ENCODE data around the gene SMIM33. TPM values are rescaled to one million over a fixed set of nuclear protein-coding genes. Genes with fewer than 3 reads are reported as not detected.

SMIM33 gene
- total and polyA plus RNA-seq, 10 of the 15 experiments (the other 5 are each of a cell fraction or from before 2014, with no cell fraction given), result 0.03 to 0.25 (median 0.07) TPM; not detected in 4

- 85% methylated on average over 12 of the region's 12 CpGs for WGBS (ENCODE audit: insufficient coverage, insufficient replicate concordance, low lambda C conversion rate, missing lambda C conversion rate)
- SMC1A ChIA-PET (ENCODE audit: uncharacterized antibody, unreplicated experiment), result interaction anchor here (0.7 to 3.1 kb wide), 14 partner anchors 10 to 213 kb away, joined by 3 to 25 read pairs (median 6); partner anchors contain the start of genes DNAJC18 and SMIM33
- peak overlapping the region; percentile 91 for H3K27ac ChIP-seq (ENCODE audit: control insufficient read depth, insufficient read depth)
- peak overlapping the region; percentile 81; the same call in 1 of the 2 replicates for H3K9ac ChIP-seq (ENCODE audit: control insufficient read depth, insufficient read depth, low read length)
- FAIRE-seq (no peak), ATAC-seq (peak; percentile 9), DNase-seq (ENCODE audit: low read depth, low spot score) (no peak)
- H3K9me3 ChIP-seq (replicated peaks; ENCODE audit: control insufficient read depth, insufficient read depth, low read length), result no peaks in the 10 kb centered on the region
- no TSS peak for BruUV-seq (replicated peaks)
- H4K20me1 ChIP-seq (ENCODE audit: control insufficient read depth, insufficient read depth), result no peaks in the 10 kb centered on the region
- peak overlapping the region; percentile 59 for H3K4me3 ChIP-seq
- POLR2A ChIA-PET, result interaction anchor here (0.6 to 2.0 kb wide), 9 partner anchors 13 to 567 kb away, joined by 3 to 10 read pairs (median 4); partner anchors contain the start of gene DNAJC18
- peaks cover 7% of the 10 kb centered on the region for H3K79me2 ChIP-seq (ENCODE audit: control insufficient read depth, insufficient read depth, low read length)
- H3K4me1 ChIP-seq (ENCODE audit: control insufficient read depth, insufficient read depth, low read length), result peaks cover 27% of the 10 kb centered on the region
- in situ Hi-C loops (cut with MboI), result no loop called here
- no peak overlapping the region for H2AFZ ChIP-seq (ENCODE audit: control insufficient read depth, low read depth, low read length)
- TF ChIP-seq ASH2L (IDR thresholded peaks at IDR 0.05; ENCODE audit: borderline replicate concordance, low read depth) (no peak), IRF3 (IDR thresholded peaks at IDR 0.05) (no peak)
- no peaks in the 10 kb centered on the region for H3K27me3 ChIP-seq (replicated peaks in 1 of 2; ENCODE audit: control insufficient read depth in 2 of 2, insufficient read depth in 2 of 2, low read length in 1 of 2)
- H3K36me3 ChIP-seq (ENCODE audit: control insufficient read depth in 2 of 2, insufficient read depth in 2 of 2, low read length in 1 of 2), result peaks cover 0 to 4% of the 10 kb centered on the region in 2 experiments; a peak in 2 of 4 replicates
- intact Hi-C loops (cut with micrococcal nuclease; ENCODE audit: unreplicated experiment), result no loop called here
- RAD21 ChIA-PET (ENCODE audit: unreplicated experiment), result interaction anchor here (1.0 to 3.0 kb wide), 6 partner anchors 13 to 84 kb away, joined by 3 to 32 read pairs (median 10); no protein-coding TSS in a partner anchor
- CTCF ChIA-PET, result interaction anchor here (0.9 to 4.5 kb wide), 7 partner anchors 22 to 230 kb away, joined by 3 to 32 read pairs (median 8); no protein-coding TSS in a partner anchor
- H3K4me2 ChIP-seq (ENCODE audit: control insufficient read depth, insufficient read depth), result peak overlapping the region; percentile 94
Measured at GRCh38 chr5:139481122-139481533, 10.3 kb downstream of the SMIM33 start.

DNA sequence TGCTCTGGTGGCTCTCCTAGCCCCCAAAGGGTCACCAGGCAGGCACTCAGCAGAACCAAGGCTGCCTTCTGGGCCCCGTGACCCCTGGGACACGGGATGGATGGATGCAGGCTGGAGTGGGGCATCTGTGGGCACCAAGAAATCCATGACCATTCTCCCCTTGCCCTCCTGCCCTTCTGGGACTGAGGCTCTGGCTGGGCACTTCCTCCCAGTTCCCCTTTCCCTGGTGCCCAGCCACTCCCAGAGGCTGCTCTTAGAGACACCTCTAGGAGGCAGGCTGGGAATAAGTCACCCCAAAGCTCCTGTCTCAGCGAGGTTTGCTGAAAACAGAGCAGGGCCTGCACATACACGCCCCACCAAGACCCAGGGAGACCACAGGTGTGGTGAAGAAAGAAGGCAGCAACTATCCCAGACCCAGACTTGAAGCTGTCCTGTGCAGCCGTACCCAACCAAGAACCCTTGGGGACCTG is 10.8 kb downstream of the SMIM33 start:
- Histone ChIP-seq H4K20me1 (ENCODE audit: control insufficient read depth, insufficient read depth) (no peaks in the 10 kb centered on the region), H3K27ac (ENCODE audit: control insufficient read depth, insufficient read depth) (peak overlapping the region; percentile 91), H3K4me2 (ENCODE audit: control insufficient read depth, insufficient read depth) (peak overlapping the region; percentile 94), H3K27me3 (replicated peaks in 1 of 2; ENCODE audit: control insufficient read depth in 2 of 2, insufficient read depth in 2 of 2, low read length in 1 of 2) (no peaks in the 10 kb centered on the region), H3K9me3 (replicated peaks; ENCODE audit: control insufficient read depth, insufficient read depth, low read length) (no peaks in the 10 kb centered on the region), H3K79me2 (ENCODE audit: control insufficient read depth, insufficient read depth, low read length) (peaks cover 7% of the 10 kb centered on the region), H2AFZ (ENCODE audit: control insufficient read depth, low read depth, low read length) (peak overlapping the region; percentile 83), H3K4me3 (peak overlapping the region; percentile 59), H3K4me1 (ENCODE audit: control insufficient read depth, insufficient read depth, low read length) (peaks cover 27% of the 10 kb centered on the region), H3K36me3 (ENCODE audit: control insufficient read depth in 2 of 2, insufficient read depth in 2 of 2, low read length in 1 of 2) (peaks cover 0 to 4% of the 10 kb centered on the region in 2 experiments; a peak in 1 of 4 replicates), H3K9ac (ENCODE audit: control insufficient read depth, insufficient read depth, low read length) (peak overlapping the region; percentile 81)
- SMC1A ChIA-PET (ENCODE audit: uncharacterized antibody, unreplicated experiment), result interaction anchor here (0.7 to 3.1 kb wide), 20 partner anchors 11 to 213 kb away, joined by 3 to 25 read pairs (median 4); partner anchors contain the start of genes DNAJC18 and SMIM33
- TF ChIP-seq RBBP5 (conservative IDR thresholded peaks at IDR 0.05) (no peak), MXI1 (IDR thresholded peaks at IDR 0.05; ENCODE audit: low read depth, low read length) (no peak), ETV6 (conservative IDR thresholded peaks at IDR 0.05 in 1 of 2, IDR thresholded peaks at IDR 0.05 in 1 of 2; ENCODE audit: borderline replicate concordance in 1 of 2, low read depth in 1 of 2) (0 out of 4 replicates have a peak, but pooled peaks of 1 of the 2 experiments have one; percentile 4), CREM (IDR thresholded peaks at IDR 0.05; ENCODE audit: low read depth) (no peak), NFIC (IDR thresholded peaks at IDR 0.05; ENCODE audit: low read depth, low read length) (no peak), SPI1 (IDR thresholded peaks at IDR 0.05; ENCODE audit: borderline replicate concordance, insufficient read depth, low read depth, low read length) (peak; percentile 72), RAD21 (IDR thresholded peaks at IDR 0.05; ENCODE audit: insufficient read depth, low read depth, low read length) (peak; percentile 23; the same call in 1 of the 2 replicates), CTCF (IDR thresholded peaks at IDR 0.05 in 2 of 3, conservative IDR thresholded peaks at IDR 0.05 in 1 of 3; ENCODE audit: control insufficient read depth in 2 of 3, extremely low read depth in 1 of 3, insufficient read depth in 1 of 3, low read depth in 3 of 3, low read length in 3 of 3) (peak in 1 of 3 experiments; percentile 31; a peak in 1 of 6 replicates)
- RAD21 ChIA-PET (ENCODE audit: unreplicated experiment), result interaction anchor here (0.6 to 3.0 kb wide), 16 partner anchors 12 to 306 kb away, joined by 3 to 32 read pairs (median 5); partner anchors contain the start of gene DNAJC18
- FAIRE-seq, result no peak
- no TSS peak for BruUV-seq (replicated peaks)
- in situ Hi-C loops (cut with MboI) (no loop called here), intact Hi-C loops (cut with micrococcal nuclease; ENCODE audit: unreplicated experiment) (loop anchor here (1.0 kb wide), 1 partner anchor 23 kb away; no protein-coding TSS in a partner anchor)
- no peak for DNase-seq (ENCODE audit: low read depth, low spot score)
- ATAC-seq, result peak; percentile 55
- POLR2A ChIA-PET, result interaction anchor here (0.6 to 2.0 kb wide), 13 partner anchors 13 to 82 kb away, joined by 3 to 10 read pairs (median 3); partner anchors contain the start of gene DNAJC18
- CTCF ChIA-PET, result interaction anchor here (0.6 to 4.5 kb wide), 13 partner anchors 8 to 755 kb away, joined by 3 to 32 read pairs (median 6); no protein-coding TSS in a partner anchor
- 43% methylated on average over 5 of the region's 5 CpGs for WGBS (ENCODE audit: insufficient coverage, insufficient replicate concordance, low lambda C conversion rate, missing lambda C conversion rate)

Measured in GM12878 (cell line).